Posterior vena cava (tissue), 2 donors: ENCODE measurements around the gene PIP4K2A. TPM values are rescaled to one million over a fixed set of nuclear protein-coding genes. Genes with fewer than 3 reads are reported as not detected.
"Not testable (repeated sequence)": the region's sequence is repeated elsewhere in the genome, so short reads cannot be mapped to it uniquely, and the experiment has no call there.

Source experiments
- DNase-seq: peaks from one replicate; pipeline ENCODE4 v3.0.0-alpha.2; 2020; ENCODE audit warnings: low spot score
- intact Hi-C, 2 donors: fragments of 100-400 bp; cut with DNase I; formaldehyde crosslinking; loops; one replicate each; pipeline versions ENCODE4 v1.14.1 to v1.14.2; 2022 to 2023
- total RNA-seq, 2 donors: library from RNA; stranded (reverse); fragmentation: NEBNext Ultra II Directional; extraction: Animal tissue kit (Norgen Biotek cat#: 25700); gene quantifications; one replicate each; pipeline ENCODE4 v1.2.1, GENCODE V29; 2021
- donor health status: DM: yes; HTN: yes; CAD: no.
- donor health status: DM: yes; HTN: yes; CAD: no.

PIP4K2A gene
- total RNA-seq, 2 donors from 2014 or later = 64.6 to 77.6 TPM

- intact Hi-C loops = no loop called here
- no peak for DNase-seq
These were observed 162.6 kb downstream of the PIP4K2A start for GRCh38 chr10:22551681-22552365.

- DNase-seq = peak; percentile 87
- intact Hi-C loops = no loop called here
These were observed 163.6 kb downstream of the PIP4K2A start for GRCh38 chr10:22550732-22551131.

GRCh38 chr10:22548344-22548743 is 166.0 kb downstream of the PIP4K2A start:
- intact Hi-C loops = no loop called here
- no peak for DNase-seq

- intact Hi-C loops = no loop called here
- DNase-seq = no peak
These were observed 168.7 kb downstream of the PIP4K2A start for GRCh38 chr10:22545643-22546042.

- DNase-seq = no peak
- intact Hi-C loops = no loop called here
These were observed 169.9 kb downstream of the PIP4K2A start for GRCh38 chr10:22544325-22545068.

GRCh38 chr10:22542773-22543172 is 171.6 kb downstream of the PIP4K2A start:
- intact Hi-C loops = no loop called here
- DNase-seq = no peak

DNA sequence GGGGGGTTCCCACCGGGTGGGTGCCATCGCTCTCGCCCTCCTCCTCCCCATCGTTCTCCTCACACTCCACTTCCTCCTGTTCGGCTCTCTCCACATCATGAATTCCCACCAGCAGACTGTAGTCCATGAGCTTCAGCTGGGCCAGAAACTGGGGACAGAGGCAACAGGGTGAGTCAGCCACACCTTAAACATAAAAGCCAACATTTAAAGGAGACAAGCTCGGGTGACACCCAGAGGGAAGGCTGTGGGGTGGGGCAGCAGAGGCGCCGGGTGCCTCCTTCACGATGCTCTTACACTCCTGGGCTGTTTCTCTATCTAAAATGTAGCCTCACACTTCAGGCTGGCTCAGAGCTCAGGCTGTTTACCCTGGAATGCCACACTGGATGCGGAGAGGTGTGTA is 172.5 kb downstream of the PIP4K2A start:
- no peak for DNase-seq
- intact Hi-C loops = no loop called here

DNA sequence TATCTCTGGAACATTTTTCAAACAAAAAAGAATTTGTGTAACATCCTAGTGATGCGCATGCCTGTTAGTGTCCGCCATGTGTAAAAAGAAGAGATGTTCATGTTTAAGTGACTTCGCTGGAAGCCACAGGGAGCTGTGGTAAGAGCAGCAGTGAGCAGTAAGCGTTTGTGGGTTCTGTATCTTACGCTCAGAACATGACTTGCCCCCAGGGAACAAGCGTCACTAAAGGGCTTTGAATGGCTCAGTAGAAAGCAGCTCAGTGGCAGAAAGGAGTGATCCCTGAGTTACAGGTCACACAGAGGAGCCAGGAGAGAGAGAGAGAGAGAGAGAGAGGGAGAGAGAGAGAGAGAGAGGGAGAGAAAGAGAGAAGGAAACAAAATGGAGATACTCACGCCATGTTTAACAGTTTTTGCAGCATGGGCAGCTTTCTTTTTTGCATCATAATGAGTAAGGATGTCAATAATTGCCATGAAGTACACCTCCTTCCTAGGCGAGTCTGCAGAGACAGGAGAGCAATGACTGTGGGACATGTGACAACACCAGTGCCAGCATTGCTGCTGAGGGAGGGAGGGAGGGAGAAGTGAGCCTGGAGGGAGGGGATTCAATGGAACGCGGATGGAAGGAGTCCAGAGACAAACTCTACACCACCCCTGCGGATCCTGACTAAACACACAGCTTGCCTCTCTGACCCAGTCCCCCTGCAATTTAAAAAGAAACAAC is 174.6 kb downstream of the PIP4K2A start:
- DNase-seq = no peak
- intact Hi-C loops = no loop called here

DNA sequence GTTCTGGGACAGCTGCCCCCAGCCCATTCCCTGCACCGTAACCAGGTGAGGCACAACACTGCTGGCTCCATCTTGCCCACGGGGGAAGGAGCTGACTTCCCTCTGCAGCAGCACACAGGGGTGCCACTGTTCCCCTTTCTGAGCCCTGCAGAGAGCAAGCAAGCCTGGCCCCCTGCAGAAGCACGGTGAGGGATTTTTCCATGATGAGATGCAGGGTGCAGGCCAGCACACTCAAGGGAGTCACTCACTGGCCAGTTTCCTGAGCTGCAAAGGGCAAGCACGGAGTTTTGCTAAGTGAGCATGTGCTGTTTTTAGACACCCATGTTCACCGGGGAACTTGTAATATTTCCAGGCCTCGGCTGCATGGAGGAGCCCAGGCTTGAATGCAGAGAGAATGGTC is 176.6 kb downstream of the PIP4K2A start:
- intact Hi-C loops = no loop called here
- DNase-seq = no peak

- intact Hi-C loops = no loop called here
These were observed 177.8 kb downstream of the PIP4K2A start for GRCh38 chr10:22536620-22537019.

DNA sequence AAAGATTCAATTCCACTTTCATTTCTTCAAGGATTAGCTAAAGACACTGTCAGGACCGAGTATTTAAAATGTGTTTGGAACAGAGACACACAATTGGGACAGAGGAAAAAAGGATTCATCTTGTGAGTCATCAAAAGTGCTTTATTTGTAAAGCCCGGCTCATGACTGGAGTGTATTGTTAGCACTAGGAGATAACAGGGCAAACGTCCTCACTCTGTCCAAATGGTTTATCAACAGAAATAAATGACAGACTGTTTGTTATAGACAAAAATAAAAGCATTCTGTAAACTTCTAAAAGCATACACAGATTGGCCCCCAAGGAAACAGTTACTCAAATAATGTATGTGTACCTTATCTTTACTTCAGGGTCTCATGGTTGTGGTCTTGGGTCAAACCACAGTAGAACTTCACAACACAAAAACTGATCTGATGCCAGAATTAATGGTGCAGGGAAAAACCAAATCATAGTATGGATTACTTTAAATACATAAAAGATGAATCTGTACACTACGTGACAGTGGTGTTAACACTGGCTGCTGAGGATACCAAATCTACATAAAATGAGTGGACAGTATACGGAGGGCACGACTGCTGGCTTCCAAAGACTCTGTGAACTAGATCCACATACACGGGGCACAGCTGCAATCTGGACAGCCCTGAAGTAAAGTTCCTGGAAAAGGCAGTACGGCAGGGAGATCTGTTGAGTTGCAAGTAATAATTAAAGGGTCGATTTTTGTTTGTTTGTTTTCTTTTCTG is 179.4 kb downstream of the PIP4K2A start:
- no peak for DNase-seq
- intact Hi-C loops = loop anchor here in 1 of 2 donors (1.0 kb wide), 1 partner anchor 14 kb away; no protein-coding TSS in a partner anchor

More at GRCh38 chr10:22536620-22537019, 177.8 kb downstream of the PIP4K2A start:
- no peak for DNase-seq

GRCh38 chr10:22531441-22531840 is 182.9 kb downstream of the PIP4K2A start:
- intact Hi-C loops = no loop called here

GRCh38 chr10:22531008-22531407 is 183.4 kb downstream of the PIP4K2A start:
- intact Hi-C loops = no loop called here
- no peak for DNase-seq

More at GRCh38 chr10:22531441-22531840, 182.9 kb downstream of the PIP4K2A start:
- no peak for DNase-seq

GRCh38 chr10:22527520-22527919 is 186.9 kb downstream of the PIP4K2A start:
- intact Hi-C loops = no loop called here
- DNase-seq = no peak

DNA sequence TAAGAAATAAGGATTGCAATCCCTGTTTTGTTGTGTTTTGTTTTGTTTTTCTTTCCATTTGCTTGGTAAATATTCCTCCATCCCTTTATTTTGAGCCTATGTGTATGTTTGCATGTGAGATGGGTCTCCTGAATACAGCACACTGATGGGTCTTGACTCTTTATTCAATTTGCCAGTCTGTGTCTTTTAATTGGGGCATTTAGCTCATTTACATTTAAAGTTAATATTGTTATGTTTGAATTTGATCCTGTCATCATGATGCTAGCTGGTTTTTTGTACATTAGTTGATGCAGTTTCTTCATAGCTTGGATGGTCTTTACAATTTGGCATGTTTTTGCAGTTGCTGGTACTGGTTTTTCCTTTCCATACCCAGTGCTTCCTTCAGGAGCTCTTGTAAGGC is 190.0 kb downstream of the PIP4K2A start:
- intact Hi-C loops, DNase-seq: not testable (repeated sequence)

DNA sequence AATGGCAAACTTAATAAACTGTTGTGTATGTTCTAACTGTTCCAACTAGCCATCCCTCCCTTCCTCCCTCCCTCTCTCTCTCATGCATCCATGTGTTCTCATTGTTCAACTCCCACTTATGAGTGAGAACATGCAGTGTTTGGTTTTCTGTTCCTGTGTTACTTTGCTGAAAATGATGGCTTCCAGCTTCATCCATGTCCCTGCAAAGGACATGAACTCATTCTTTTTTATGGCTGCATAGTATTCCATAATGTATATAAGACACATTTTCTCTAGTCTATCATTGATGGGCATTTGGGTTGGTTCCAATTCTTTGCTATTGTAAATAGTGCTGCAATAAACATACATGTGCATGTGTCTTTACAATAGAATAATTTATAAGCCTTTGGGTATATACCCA is 193.7 kb downstream of the PIP4K2A start:
- not testable (repeated sequence) for DNase-seq
- intact Hi-C loops = loop anchor here in 1 of 2 donors (1.0 kb wide), 1 partner anchor 15 kb away; no protein-coding TSS in a partner anchor

DNA sequence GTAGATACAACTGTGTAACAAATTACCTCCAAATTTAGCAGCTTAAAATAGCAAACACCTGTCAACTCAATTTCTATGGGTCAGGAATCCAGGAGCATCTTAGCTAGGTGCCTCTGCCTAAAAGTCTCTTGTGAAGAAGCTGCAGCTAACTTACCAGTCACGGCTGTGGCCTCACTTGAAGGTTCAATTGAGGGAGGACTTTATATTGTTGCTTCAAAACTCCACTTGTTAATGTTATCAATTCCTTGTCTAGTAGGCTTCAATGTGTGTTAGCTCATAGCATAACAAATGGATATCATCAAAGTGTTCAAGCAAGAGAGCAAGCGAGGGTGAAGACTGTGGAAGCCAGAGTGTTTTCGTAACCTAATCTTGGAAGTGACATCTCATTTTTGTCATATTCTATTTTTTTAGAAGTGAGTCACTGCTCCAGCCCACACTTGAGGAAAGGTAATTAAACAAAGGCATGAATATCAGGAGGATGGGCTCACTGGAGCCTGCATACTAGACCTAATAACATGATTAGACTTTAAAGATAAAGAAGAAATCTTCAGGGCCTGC is 196.1 kb downstream of the PIP4K2A start:
- no peak for DNase-seq
- intact Hi-C loops = no loop called here

DNA sequence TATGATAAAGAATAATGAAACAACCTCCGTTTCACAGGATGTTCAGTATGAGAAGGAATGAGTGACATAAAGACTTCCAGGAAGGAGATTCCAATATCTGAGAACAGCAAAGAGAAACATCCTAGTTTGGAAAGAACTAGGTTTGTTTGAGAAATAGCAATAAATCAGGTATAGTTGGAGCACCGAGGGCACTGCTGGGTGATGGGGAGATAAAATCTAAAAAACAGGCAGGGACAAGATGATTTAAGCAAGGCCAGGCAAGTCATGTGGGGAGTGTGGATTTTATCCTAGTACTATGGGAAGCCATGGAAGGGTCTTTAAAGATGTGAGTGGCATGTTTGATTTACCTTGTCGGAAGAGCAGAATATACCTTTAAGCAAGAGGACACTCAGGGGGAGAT is 199.4 kb downstream of the PIP4K2A start:
- no peak for DNase-seq
- intact Hi-C loops = no loop called here

- intact Hi-C loops, DNase-seq: not testable (repeated sequence)
These were observed 200.0 kb downstream of the PIP4K2A start for GRCh38 chr10:22514414-22514758.
